ENCODE data around the gene NINL. TPM values are rescaled to one million over a fixed set of nuclear protein-coding genes. Genes with fewer than 3 reads are reported as not detected.
"Not testable (repeated sequence)": the region's sequence is repeated elsewhere in the genome, so short reads cannot be mapped to it uniquely, and the experiment has no call there.

The NINL gene
- total and polyA plus RNA-seq, 7 donors = 2.4 to 19.9 (median 9.6) TPM

- 76 to 86% methylated on average over 11 of the region's 11 CpGs for WGBS, 2 donors
- TF ChIP-seq CTCF (IDR thresholded peaks at IDR 0.05) (no peak), EP300 (IDR thresholded peaks at IDR 0.05) (no peak), POLR2AphosphoS5 (IDR thresholded peaks at IDR 0.05) (no peak), POLR2A (IDR thresholded peaks at IDR 0.05) (no peak)
- H3K4me3 ChIP-seq = no peak overlapping the region
- H3K4me1 ChIP-seq = peaks cover 0 to 20% (median 13%) of the 10 kb centered on the region in 4 donors
- no peaks in the 10 kb centered on the region for H3K36me3 ChIP-seq
- DNase-seq = no peak
- H3K9me3 ChIP-seq = no peaks in the 10 kb centered on the region
- H3K27ac ChIP-seq = no peak overlapping the region
- H3K27me3 ChIP-seq = no peaks in the 10 kb centered on the region
- intact Hi-C loops (cut with DNase I) = loop anchor here (5.0 kb wide), 1 partner anchor 55 kb away; no protein-coding TSS in a partner anchor
Observed at GRCh38 chr20:25586877-25587276, 1.5 kb upstream of the NINL start.

GRCh38 chr20:25583607-25584006 lies 1.7 kb downstream of the NINL start:
- H3K4me3 ChIP-seq; H3K27me3 ChIP-seq; H3K36me3 ChIP-seq; DNase-seq; H3K27ac ChIP-seq; intact Hi-C loops (cut with DNase I); H3K9me3 ChIP-seq: not testable (repeated sequence)
- peaks cover 0 to 26% (median 16%) of the 10 kb centered on the region in 4 donors for H3K4me1 ChIP-seq
- 73 to 85% methylated on average over 7 of the region's 7 CpGs for WGBS, 2 donors

GRCh38 chr20:25580711-25581110 lies 4.6 kb downstream of the NINL start:
- intact Hi-C loops (cut with DNase I) = no loop called here
- no peak overlapping the region for H3K4me3 ChIP-seq
- WGBS, 2 donors = 78 to 90% methylated on average over 4 of the region's 4 CpGs
- H3K4me1 ChIP-seq = peaks cover 0 to 26% (median 16%) of the 10 kb centered on the region in 4 donors
- no peak overlapping the region for H3K27ac ChIP-seq
- no peaks in the 10 kb centered on the region for H3K27me3 ChIP-seq
- DNase-seq = no peak
- TF ChIP-seq EP300 (IDR thresholded peaks at IDR 0.05) (no peak), POLR2AphosphoS5 (IDR thresholded peaks at IDR 0.05) (no peak), POLR2A (IDR thresholded peaks at IDR 0.05) (no peak), CTCF (IDR thresholded peaks at IDR 0.05) (no peak)
- no peaks in the 10 kb centered on the region for H3K36me3 ChIP-seq
- H3K9me3 ChIP-seq = no peaks in the 10 kb centered on the region

- H3K27me3 ChIP-seq = no peaks in the 10 kb centered on the region
- no peaks in the 10 kb centered on the region for H3K9me3 ChIP-seq
- TF ChIP-seq POLR2A (IDR thresholded peaks at IDR 0.05) (no peak), POLR2AphosphoS5 (IDR thresholded peaks at IDR 0.05) (no peak), CTCF (IDR thresholded peaks at IDR 0.05) (no peak)
- no peaks in the 10 kb centered on the region for H3K36me3 ChIP-seq
- intact Hi-C loops (cut with DNase I) = no loop called here
- DNase-seq = no peak
- H3K27ac ChIP-seq = no peak overlapping the region
- H3K4me1 ChIP-seq = peaks cover 0 to 16% (median 8%) of the 10 kb centered on the region in 4 donors
- WGBS, 2 donors = 81 to 90% methylated on average over 11 of the region's 11 CpGs
- no peak overlapping the region for H3K4me3 ChIP-seq
Observed at GRCh38 chr20:25579081-25579770, 6.1 kb downstream of the NINL start.

- TF ChIP-seq POLR2AphosphoS5 (IDR thresholded peaks at IDR 0.05) (no peak), POLR2A (IDR thresholded peaks at IDR 0.05) (no peak), CTCF (IDR thresholded peaks at IDR 0.05) (no peak), EP300 (IDR thresholded peaks at IDR 0.05) (no peak)
- Histone ChIP-seq H3K9me3 (no peaks in the 10 kb centered on the region), H3K27ac (no peak overlapping the region), H3K36me3 (no peaks in the 10 kb centered on the region), H3K27me3 (no peaks in the 10 kb centered on the region), H3K4me1 (peaks cover 0 to 12% (median 4%) of the 10 kb centered on the region in 4 donors), H3K4me3 (no peak overlapping the region)
- no peak for DNase-seq
- intact Hi-C loops (cut with DNase I) = no loop called here
- WGBS, 2 donors = 86 to 93% methylated on average over 16 of the region's 16 CpGs
Observed at GRCh38 chr20:25576783-25577530, 8.4 kb downstream of the NINL start.
